ENCODE data around the gene PPP2R2D. TPM values are rescaled to one million over a fixed set of nuclear protein-coding genes. Genes with fewer than 3 reads are reported as not detected.

PPP2R2D gene
- total RNA-seq, 4 donors from 2014 or later: 22.4 to 33.7 (median 29.1) TPM

DNA sequence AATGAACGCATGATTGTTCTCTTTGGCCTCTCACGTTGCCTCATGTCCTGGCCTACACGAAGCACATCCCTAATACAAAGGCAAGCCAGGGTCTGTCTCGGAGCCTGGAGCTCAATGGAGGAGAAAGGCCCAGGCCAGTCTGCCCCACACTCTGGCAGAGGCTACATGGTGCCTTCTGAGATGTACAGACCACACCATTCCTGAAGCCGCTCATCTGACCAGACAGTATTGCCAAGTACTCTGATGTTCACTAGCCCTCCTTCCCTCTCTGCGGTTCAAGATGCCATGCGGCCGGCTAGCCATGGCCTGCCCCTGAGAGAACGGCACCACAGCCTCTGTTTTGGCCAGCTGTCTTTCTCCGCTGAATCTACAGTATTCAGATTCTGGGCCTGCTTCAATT lies 75.0 kb downstream of the PPP2R2D start:
- in situ Hi-C loops (cut with MboI; ENCODE audit: low sequenced_read_pairs in 4 of 4): no loop called here

GRCh38 chr10:131977323-131978096 lies 76.7 kb downstream of the PPP2R2D start:
- H3K36me3 ChIP-seq: peaks cover 0 to 3% of the 10 kb centered on the region in 2 donors
- in situ Hi-C loops (cut with MboI; ENCODE audit: low sequenced_read_pairs in 4 of 4): no loop called here
- H3K4me3 ChIP-seq: peak overlapping the region in 1 of 4 donors; percentile 99
- H3K4me1 ChIP-seq: peaks cover 49 to 70% of the 10 kb centered on the region in 2 donors
- ATAC-seq (no peak), DNase-seq (no peak)
- H3K27me3 ChIP-seq: no peaks in the 10 kb centered on the region
- TF ChIP-seq, protein P1, sequence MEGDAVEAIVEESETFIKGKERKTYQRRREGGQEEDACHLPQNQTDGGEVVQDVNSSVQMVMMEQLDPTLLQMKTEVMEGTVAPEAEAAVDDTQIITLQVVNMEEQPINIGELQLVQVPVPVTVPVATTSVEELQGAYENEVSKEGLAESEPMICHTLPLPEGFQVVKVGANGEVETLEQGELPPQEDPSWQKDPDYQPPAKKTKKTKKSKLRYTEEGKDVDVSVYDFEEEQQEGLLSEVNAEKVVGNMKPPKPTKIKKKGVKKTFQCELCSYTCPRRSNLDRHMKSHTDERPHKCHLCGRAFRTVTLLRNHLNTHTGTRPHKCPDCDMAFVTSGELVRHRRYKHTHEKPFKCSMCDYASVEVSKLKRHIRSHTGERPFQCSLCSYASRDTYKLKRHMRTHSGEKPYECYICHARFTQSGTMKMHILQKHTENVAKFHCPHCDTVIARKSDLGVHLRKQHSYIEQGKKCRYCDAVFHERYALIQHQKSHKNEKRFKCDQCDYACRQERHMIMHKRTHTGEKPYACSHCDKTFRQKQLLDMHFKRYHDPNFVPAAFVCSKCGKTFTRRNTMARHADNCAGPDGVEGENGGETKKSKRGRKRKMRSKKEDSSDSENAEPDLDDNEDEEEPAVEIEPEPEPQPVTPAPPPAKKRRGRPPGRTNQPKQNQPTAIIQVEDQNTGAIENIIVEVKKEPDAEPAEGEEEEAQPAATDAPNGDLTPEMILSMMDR (IDR thresholded peaks at IDR 0.05 in 4 of 5, conservative IDR thresholded peaks at IDR 0.05 in 1 of 5): no peak
- no peak for TF ChIP-seq POLR2A (IDR thresholded peaks at IDR 0.05)
- no peaks in the 10 kb centered on the region for H3K9me3 ChIP-seq
- H3K27ac ChIP-seq: peak overlapping the region in 2 of 4 donors; percentile 33 to 99
- intact Hi-C loops (cut with DNase I; ENCODE audit: low total_unique reads): no loop called here

More for the DNA sequence above, 75.0 kb downstream of the PPP2R2D start:
- Histone ChIP-seq H3K4me3 (no peak overlapping the region), H3K27me3 (no peaks in the 10 kb centered on the region), H3K9me3 (no peaks in the 10 kb centered on the region), H3K27ac (peak overlapping the region in 2 of 4 donors; percentile 6 to 23), H3K4me1 (peaks cover 49 to 77% of the 10 kb centered on the region in 2 donors), H3K36me3 (peaks cover 0 to 19% of the 10 kb centered on the region in 2 donors)
- ATAC-seq (no peak), DNase-seq (no peak)
- intact Hi-C loops (cut with DNase I; ENCODE audit: low total_unique reads): no loop called here
- TF ChIP-seq, protein P1 (IDR thresholded peaks at IDR 0.05 in 4 of 5, conservative IDR thresholded peaks at IDR 0.05 in 1 of 5): no peak
- TF ChIP-seq POLR2A (IDR thresholded peaks at IDR 0.05): no peak

DNA sequence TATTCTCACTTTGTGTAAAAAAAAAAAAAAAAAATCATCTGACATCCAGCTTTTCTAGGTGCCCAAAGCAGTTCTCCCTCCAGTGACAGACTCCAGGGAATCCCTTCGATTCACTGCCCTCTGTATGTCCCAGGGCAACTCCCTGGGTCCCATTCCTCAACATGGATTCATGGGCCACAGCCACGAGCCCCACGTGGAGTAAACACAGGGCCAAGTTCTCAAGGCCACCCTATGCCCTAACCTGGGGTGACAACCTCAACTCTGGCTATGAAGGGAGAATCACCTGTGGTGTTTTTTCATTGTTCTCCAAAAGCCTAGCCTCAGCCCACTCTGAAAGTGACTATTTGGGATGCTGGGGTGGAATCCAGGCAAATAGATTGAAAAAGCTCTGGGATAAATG lies 77.6 kb downstream of the PPP2R2D start:
- Histone ChIP-seq H3K27ac (peak overlapping the region; percentile 93 to 99 (median 95)), H3K4me1 (peaks cover 43 to 62% of the 10 kb centered on the region in 2 donors), H3K27me3 (no peaks in the 10 kb centered on the region), H3K4me3 (peak overlapping the region in 1 of 4 donors; percentile 99), H3K9me3 (no peaks in the 10 kb centered on the region), H3K36me3 (no peaks in the 10 kb centered on the region)
- DNase-seq: no peak
- no peak for TF ChIP-seq POLR2A (IDR thresholded peaks at IDR 0.05)
- TF ChIP-seq, protein P1 (IDR thresholded peaks at IDR 0.05 in 4 of 5, conservative IDR thresholded peaks at IDR 0.05 in 1 of 5): no peak
- intact Hi-C loops (cut with DNase I; ENCODE audit: low total_unique reads): no loop called here
- ATAC-seq: no peak
- in situ Hi-C loops (cut with MboI; ENCODE audit: low sequenced_read_pairs in 4 of 4): no loop called here

- no peak for ATAC-seq
- peak overlapping the region; percentile 93 to 99 (median 95) for H3K27ac ChIP-seq
- no peaks in the 10 kb centered on the region for H3K9me3 ChIP-seq
- no peaks in the 10 kb centered on the region for H3K27me3 ChIP-seq
- no peaks in the 10 kb centered on the region for H3K36me3 ChIP-seq
- DNase-seq: no peak
- intact Hi-C loops (cut with DNase I; ENCODE audit: low total_unique reads): no loop called here
- peaks cover 38 to 57% of the 10 kb centered on the region in 2 donors for H3K4me1 ChIP-seq
- H3K4me3 ChIP-seq: peak overlapping the region in 2 of 4 donors; percentile 94 to 99
- TF ChIP-seq, protein P1 (IDR thresholded peaks at IDR 0.05 in 4 of 5, conservative IDR thresholded peaks at IDR 0.05 in 1 of 5): no peak
- TF ChIP-seq POLR2A (IDR thresholded peaks at IDR 0.05): no peak
- in situ Hi-C loops (cut with MboI; ENCODE audit: low sequenced_read_pairs in 4 of 4): no loop called here
These were observed 78.0 kb downstream of the PPP2R2D start for GRCh38 chr10:131978851-131979250.

Data from gastrocnemius medialis (tissue), 4 donors.